Gastrocnemius medialis (tissue), 4 donors: Measurements from ENCODE around the gene DOCK3.

Experiments used
- POLR2A ChIP-seq, 2 donors: fragments of 450-650 bp; IDR thresholded peaks; one replicate each; pipeline ENCODE4 v1.6.1; 2017; ENCODE audit warnings: antibody characterized with exemption in 2 of 2, mild to moderate bottlenecking in 2 of 2, moderate library complexity in 2 of 2
- TF ChIP-seq, protein P1 (sequence below), 5 experiments: fragments of 450-650 bp in 3 of 5; fragments of 200-600 bp in 2 of 5; sonication (generic) in 2 of 5; IDR thresholded peaks in 4 of 5; conservative IDR thresholded peaks in 1 of 5; 1 replicate in 4 of 5; 2 replicates in 1 of 5; pipeline ENCODE4 v1.5.1; 2016 to 2019; ENCODE audit warnings: antibody characterized with exemption in 5 of 5, mild to moderate bottlenecking in 3 of 5, moderate library complexity in 3 of 5

DNA sequence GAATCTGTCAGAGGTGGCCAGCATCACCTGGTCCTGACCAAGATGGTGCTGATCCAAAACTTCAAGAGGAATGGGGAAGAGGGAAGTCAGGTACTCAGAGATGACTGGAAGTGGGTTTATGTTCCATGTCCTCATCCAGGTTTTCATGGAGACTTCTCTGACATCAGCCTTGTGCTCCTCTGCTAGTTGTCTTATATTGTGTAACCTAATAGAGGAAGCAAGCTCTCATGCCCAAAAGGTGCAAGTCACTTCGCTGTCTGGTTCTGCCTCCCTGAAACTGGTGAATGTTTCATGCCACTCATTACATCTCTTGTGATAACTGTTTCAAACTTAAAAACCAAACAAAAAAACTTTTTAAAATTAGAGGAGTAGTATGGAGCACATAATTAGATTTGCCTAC lies 583.1 kb downstream of the DOCK3 start:
- TF ChIP-seq, protein P1, sequence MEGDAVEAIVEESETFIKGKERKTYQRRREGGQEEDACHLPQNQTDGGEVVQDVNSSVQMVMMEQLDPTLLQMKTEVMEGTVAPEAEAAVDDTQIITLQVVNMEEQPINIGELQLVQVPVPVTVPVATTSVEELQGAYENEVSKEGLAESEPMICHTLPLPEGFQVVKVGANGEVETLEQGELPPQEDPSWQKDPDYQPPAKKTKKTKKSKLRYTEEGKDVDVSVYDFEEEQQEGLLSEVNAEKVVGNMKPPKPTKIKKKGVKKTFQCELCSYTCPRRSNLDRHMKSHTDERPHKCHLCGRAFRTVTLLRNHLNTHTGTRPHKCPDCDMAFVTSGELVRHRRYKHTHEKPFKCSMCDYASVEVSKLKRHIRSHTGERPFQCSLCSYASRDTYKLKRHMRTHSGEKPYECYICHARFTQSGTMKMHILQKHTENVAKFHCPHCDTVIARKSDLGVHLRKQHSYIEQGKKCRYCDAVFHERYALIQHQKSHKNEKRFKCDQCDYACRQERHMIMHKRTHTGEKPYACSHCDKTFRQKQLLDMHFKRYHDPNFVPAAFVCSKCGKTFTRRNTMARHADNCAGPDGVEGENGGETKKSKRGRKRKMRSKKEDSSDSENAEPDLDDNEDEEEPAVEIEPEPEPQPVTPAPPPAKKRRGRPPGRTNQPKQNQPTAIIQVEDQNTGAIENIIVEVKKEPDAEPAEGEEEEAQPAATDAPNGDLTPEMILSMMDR (IDR thresholded peaks at IDR 0.05 in 4 of 5, conservative IDR thresholded peaks at IDR 0.05 in 1 of 5), result no peak
- no peak for TF ChIP-seq POLR2A (IDR thresholded peaks at IDR 0.05)
